ENCODE data around the gene TIGD7. TPM values are rescaled to one million over a fixed set of nuclear protein-coding genes. Genes with fewer than 3 reads are reported as not detected.
A peak's percentile ranks its signal among the peaks of the same experiment; 100 is the strongest.

TIGD7 gene
- 1 to 10 TPM in 2 of 4 donors, under 1 TPM in 2; 0.38 to 4.0 (median 0.96) TPM for total RNA-seq

GRCh38 chr16:3305109-3306068 lies at the start of gene TIGD7, which contains the start of gene ZNF75A:
TIGD7 (minus strand) TSS chr16:3305430; CDS start chr16:3300614, 4,816 bp downstream.
ZNF75A (plus strand) TSS chr16:3305497; CDS start chr16:3308429, 2,932 bp downstream.
- peaks cover 7 to 70% (median 8%) of the 10 kb centered on the region in 3 donors for H3K36me3 ChIP-seq
- intact Hi-C loops (cut with DNase I), result no loop called here
- peaks cover 0 to 94% (median 51%) of the 10 kb centered on the region in 3 donors for H3K9me3 ChIP-seq
- H3K4me1 ChIP-seq, result peaks cover 0 to 30% (median 3%) of the 10 kb centered on the region in 3 donors
- peak within 1 kb of the TSS; percentile 62 to 87 (median 70) for H3K4me3 ChIP-seq
- H3K27me3 ChIP-seq, result no peaks in the 10 kb centered on the region
- peak within 1 kb of the TSS; percentile 88 to 94 (median 92) for H3K27ac ChIP-seq
- DNase-seq, result peak; percentile 35
- WGBS, 2 donors, result 3 to 7% methylated on average over 7 to 10 of the region's 103 CpGs
- TF ChIP-seq CTCF (IDR thresholded peaks at IDR 0.05) (peak in 3 of 6 experiments; percentile 20 to 30 (median 30)), POLR2A (IDR thresholded peaks at IDR 0.05) (peak in 2 of 4 donors; percentile 69 to 79)

- no peak for TF ChIP-seq POLR2A (IDR thresholded peaks at IDR 0.05)
- Histone ChIP-seq H3K4me1 (no peaks in the 10 kb centered on the region), H3K27ac (no peak overlapping the region), H3K9me3 (no peaks in the 10 kb centered on the region), H3K4me3 (no peak overlapping the region), H3K27me3 (no peaks in the 10 kb centered on the region), H3K36me3 (no peaks in the 10 kb centered on the region)
- intact Hi-C loops (cut with DNase I), result no loop called here
- no peak for DNase-seq
- 70 to 73% methylated on average over 6 to 9 of the region's 13 CpGs for WGBS, 2 donors
Observed at GRCh38 chr16:3349175-3349574, 43.9 kb upstream of the TIGD7 start.

- H3K36me3 ChIP-seq, result no peaks in the 10 kb centered on the region
- no peak for DNase-seq
- H3K27ac ChIP-seq, result no peak overlapping the region
- no peak overlapping the region for H3K4me3 ChIP-seq
- no peaks in the 10 kb centered on the region for H3K4me1 ChIP-seq
- intact Hi-C loops (cut with DNase I), result no loop called here
- TF ChIP-seq POLR2A (IDR thresholded peaks at IDR 0.05) (no peak), CTCF (IDR thresholded peaks at IDR 0.05) (no peak)
- H3K27me3 ChIP-seq, result no peaks in the 10 kb centered on the region
- 38 to 49% methylated on average over 2 to 4 of the region's 4 CpGs for WGBS, 2 donors
- peaks cover 0 to 1% (median 0%) of the 10 kb centered on the region in 3 donors for H3K9me3 ChIP-seq
Observed at GRCh38 chr16:3348547-3349167, 43.4 kb upstream of the TIGD7 start.

- no peaks in the 10 kb centered on the region for H3K36me3 ChIP-seq
- no peak for DNase-seq
- peaks cover 0 to 6% (median 0%) of the 10 kb centered on the region in 3 donors for H3K9me3 ChIP-seq
- H3K4me1 ChIP-seq, result no peaks in the 10 kb centered on the region
- TF ChIP-seq CTCF (IDR thresholded peaks at IDR 0.05) (no peak), POLR2A (IDR thresholded peaks at IDR 0.05) (no peak)
- no peak overlapping the region for H3K4me3 ChIP-seq
- no peak overlapping the region for H3K27ac ChIP-seq
- no peaks in the 10 kb centered on the region for H3K27me3 ChIP-seq
- intact Hi-C loops (cut with DNase I), result no loop called here
- 59 to 64% methylated on average over 10 of the region's 10 CpGs for WGBS, 2 donors
Observed at GRCh38 chr16:3347586-3347985, 42.4 kb upstream of the TIGD7 start.

- intact Hi-C loops (cut with DNase I), result no loop called here
- H3K36me3 ChIP-seq, result no peaks in the 10 kb centered on the region
- H3K4me3 ChIP-seq, result no peak overlapping the region
- no peak overlapping the region for H3K27ac ChIP-seq
- no peaks in the 10 kb centered on the region for H3K4me1 ChIP-seq
- H3K9me3 ChIP-seq, result peaks cover 0 to 6% (median 0%) of the 10 kb centered on the region in 3 donors
- H3K27me3 ChIP-seq, result no peaks in the 10 kb centered on the region
- no peak for DNase-seq
- TF ChIP-seq CTCF (IDR thresholded peaks at IDR 0.05) (no peak), POLR2A (IDR thresholded peaks at IDR 0.05) (no peak)
- WGBS, 2 donors, result 30 to 56% methylated on average over 2 of the region's 2 CpGs
Observed at GRCh38 chr16:3346041-3346440, 40.8 kb upstream of the TIGD7 start.
